Measurements from ENCODE around the gene KRIT1. TPM values are rescaled to one million over a fixed set of nuclear protein-coding genes. Genes with fewer than 3 reads are reported as not detected.
"Not testable (repeated sequence)": the region's sequence is repeated elsewhere in the genome, so short reads cannot be mapped to it uniquely, and the experiment has no call there.

The KRIT1 gene
- total RNA-seq, 1 experiment from 2014 or later, result 32.0 TPM

- no peak for DNase-seq (ENCODE audit: low read depth)
Observed at GRCh38 chr7:92250603-92251002, 4.9 kb upstream of the KRIT1 start.

- peak; percentile 25 for DNase-seq (ENCODE audit: low read depth)
Observed at GRCh38 chr7:92246360-92247101, 817 bp upstream of the KRIT1 start.

DNA sequence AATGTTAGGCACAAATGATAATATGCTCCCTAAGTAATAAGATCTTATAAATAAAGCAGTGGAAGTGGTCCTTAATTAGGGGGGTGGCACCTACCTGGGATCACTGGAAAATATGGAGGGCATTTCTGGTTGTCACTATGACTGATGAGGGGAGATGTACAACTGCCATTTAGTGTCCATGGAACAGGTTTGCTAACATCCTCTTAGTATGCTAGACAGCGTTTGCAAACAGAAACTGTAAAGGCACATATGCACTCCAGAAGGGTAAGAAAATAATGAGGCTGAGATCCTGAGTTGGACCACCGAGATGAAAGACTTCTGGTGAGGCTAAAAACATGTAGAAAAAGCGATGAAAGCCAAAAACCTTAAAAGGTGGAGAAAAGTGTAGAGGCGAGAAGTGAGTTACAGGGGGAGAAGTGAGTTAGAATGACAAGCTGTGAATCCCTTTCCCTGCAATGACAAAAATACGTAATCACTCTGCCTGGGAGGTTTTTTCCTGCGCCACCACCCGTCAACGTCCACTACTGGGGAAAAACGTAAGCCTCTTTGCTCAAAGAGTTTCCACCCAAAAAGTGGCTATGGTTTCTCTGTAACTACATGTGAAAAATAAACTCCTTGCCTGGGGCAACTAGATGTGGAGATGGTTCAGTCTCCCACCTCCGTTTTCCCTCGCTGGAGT, 767 bp downstream of the KRIT1 start:
- DNase-seq (ENCODE audit: low read depth), result no peak

DNA sequence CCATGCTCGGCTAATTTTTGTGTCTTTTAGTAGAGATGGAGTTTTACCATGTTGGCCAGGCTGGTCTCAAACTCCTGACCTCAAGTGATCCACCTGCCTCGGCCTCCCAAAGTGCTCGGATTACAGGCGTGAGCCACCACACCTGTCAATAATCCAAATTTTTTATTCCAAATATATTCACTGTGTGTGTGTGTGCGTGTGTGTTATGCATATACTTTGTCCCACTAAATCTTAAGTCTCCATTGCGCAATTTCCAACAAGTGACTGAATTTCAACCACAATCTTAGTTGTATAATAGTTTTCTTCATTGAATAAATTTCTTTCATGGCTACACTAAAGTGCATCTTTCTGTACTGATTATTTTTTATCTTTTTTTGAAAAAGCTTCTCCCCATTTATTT, 2.7 kb downstream of the KRIT1 start:
- no peak for DNase-seq (ENCODE audit: low read depth)

DNA sequence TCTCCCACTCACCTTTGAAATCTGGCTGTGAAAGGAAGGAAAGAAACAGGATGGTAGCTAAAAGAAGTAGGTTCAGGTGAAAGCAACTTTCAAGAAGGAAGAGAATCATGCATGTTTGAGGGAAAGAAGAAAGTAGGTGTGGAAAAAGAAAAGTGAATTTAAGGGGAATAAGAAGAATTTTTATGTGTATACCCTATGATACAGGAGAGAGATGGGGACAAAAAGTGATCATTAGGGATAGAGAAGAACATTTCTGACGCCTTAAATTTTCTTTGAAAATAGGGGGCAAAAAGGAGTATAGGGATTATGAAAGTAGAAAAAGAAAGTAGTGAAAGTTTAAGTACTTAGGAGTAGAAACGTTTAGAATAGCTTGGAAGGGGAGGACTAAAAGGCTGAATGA, 15.2 kb downstream of the KRIT1 start:
- no peak for DNase-seq (ENCODE audit: low read depth)

DNA sequence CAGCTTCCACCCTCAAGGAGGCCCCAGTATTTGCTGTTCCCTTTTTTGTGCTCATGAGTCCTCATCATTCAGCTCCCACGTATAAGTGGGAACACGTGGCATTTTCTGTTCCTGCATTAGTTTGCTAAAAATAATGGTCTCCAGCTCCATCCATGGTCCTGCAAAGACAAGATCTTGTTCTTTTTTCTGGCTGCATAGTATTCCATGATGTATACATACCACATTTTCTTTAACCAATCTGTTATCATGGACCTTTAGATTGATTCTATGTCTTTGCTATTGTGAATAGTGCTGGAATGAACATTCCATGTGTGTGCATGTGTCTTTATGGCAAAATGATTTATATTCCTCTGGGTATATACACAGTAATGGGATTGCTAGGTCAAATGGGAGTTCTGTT, 17.0 kb downstream of the KRIT1 start:
- DNase-seq (ENCODE audit: low read depth), result no peak

DNA sequence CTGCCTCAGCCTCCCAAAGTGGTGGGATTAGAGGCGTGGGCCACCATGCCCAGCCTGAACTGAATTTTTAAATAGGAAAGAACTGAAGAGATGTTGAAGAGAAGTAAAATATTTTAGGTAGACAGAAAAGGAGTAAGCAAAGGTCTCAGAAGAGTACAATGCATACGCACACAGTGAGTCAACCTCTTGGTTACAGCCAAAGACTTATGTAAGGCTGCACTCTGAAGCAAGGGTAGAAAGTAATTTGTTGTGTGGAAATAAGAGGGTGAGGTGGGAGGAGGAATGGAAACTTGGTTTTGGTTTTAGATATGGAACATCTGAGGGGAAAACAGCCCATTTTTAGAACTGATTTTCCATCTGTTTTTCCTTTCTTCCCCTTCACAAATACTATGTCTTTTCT, 17.6 kb downstream of the KRIT1 start:
- DNase-seq (ENCODE audit: low read depth), result no peak

DNA sequence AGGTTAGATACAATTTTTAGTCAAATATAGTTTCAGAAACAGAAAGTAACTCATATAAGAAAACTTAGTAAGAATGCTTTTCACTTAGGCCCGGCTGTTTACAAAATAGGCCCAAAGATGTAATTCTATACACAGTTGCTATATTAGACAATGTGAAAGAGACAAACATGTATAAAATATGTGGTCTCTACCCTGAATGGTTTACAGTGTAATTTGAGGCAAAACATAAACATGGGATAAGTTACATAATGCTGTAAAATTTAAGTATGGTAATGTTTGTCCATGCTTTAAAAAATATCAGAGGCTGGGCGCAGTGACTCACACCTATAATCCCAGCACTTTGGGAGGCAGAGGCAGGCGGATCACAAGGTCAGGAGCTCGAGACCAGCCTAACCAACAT, 18.7 kb downstream of the KRIT1 start:
- no peak for DNase-seq (ENCODE audit: low read depth)

DNA sequence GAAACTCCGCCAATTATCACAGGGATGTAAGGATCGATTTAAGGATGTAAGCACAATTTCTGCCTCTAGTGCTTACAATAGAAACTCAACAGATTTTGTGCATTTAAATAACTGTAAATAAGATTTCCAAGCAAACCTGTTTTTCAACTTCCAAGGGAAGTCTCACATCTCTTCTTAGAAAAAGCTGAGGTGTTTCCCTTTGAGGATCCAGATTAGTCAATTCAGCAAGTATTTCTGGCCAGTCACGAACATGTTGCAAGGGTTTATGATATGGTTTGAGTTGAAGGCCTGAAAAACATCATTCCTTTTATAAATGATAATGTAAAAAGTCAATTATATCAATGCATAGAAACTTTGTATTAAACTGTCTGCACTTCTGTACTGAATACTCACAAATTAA, 23.9 kb downstream of the KRIT1 start:
- no peak for DNase-seq (ENCODE audit: low read depth)

DNA sequence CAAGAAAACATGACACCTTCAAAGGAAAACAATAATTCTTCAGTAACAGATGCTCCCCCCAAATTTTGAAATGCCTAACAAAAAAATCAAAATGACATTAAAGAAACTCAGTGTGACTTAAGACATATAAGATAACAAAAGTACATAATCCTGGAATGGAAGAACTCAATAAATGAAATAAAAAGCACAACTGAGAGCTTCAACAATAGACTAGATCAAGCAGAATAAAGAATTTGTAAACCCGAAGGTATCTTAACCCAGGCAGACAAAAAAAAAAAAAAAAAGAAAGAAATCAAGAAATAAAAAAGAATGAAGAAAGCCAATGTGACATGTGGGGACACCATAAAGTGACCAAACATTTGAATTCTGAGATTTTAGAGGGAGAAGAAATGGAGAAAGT, 39.0 kb downstream of the KRIT1 start:
- DNase-seq (ENCODE audit: low read depth), result no peak

- DNase-seq (ENCODE audit: low read depth), result no peak
Observed at GRCh38 chr7:92205987-92206386, 39.7 kb downstream of the KRIT1 start.

DNA sequence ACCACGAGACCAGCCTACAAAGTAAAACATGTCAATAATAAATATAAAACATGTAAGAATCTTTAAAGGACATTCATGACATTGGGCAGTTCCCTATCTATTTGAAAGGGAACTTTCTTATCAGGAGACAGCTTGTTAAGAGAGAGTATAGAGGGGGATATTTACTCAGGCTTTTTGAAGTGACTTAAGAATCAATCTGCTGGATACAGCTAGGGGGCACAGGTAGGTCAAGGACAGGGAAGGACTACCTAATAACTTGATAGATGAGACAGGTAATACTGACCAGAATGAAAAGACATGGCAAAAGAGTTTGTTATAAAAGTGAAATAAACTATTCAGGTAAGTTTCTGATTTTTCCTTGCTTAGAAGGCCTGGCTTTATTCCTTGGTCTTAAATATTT, 44.9 kb downstream of the KRIT1 start:
- no peak for DNase-seq (ENCODE audit: low read depth)

- DNase-seq (ENCODE audit: low read depth), result no peak
Observed at GRCh38 chr7:92192326-92192725, 53.4 kb downstream of the KRIT1 start.

DNA sequence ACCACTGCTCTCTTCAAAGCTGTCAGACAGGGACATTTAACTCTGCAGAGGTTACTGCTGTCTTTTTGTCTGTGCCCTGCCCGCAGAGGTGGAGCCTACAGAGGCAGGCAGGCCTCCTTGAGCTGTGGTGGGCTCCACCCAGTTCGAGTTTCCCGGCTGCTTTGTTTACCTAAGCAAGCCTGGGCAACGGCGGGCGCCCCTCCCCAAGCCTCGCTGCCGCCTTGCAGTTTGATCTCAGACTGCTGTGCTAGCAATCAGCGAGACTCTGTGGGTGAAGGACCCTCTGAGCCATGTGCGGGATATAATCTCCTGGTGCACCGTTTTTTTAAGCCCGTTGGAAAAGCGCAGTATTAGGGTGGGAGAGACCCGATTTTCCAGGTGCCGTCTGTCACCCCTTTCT, 56.5 kb downstream of the KRIT1 start:
- not testable (repeated sequence) for DNase-seq (ENCODE audit: low read depth)

DNA sequence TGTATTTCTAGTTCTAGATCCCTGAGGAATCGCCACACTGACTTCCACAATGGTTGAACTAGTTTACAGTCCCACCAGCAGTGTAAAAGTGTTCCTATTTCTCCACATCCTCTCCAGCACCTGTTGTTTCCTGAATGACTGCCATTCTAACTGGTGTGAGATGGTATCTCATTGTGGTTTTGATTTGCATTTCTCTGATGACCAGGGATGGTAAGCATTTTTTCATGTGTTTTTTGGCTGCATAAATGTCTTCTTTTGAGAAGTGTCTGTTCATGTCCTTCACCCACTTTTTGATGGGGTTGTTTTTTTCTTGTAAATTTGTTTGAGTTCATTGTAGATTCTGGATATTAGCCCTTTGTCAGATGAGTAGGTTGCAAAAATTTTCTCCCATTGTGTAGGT, 61.4 kb downstream of the KRIT1 start:
- DNase-seq (ENCODE audit: low read depth), result not testable (repeated sequence)

GRCh38 chr7:92178928-92179924, 66.5 kb downstream of the KRIT1 start, which contains the start of gene LRRD1:
TSS of gene LRRD1 (minus strand) at chr7:92179142. CDS start at chr7:92165202, 13,940 bp downstream.
- peak; percentile 80 for DNase-seq (ENCODE audit: low read depth)

DNA sequence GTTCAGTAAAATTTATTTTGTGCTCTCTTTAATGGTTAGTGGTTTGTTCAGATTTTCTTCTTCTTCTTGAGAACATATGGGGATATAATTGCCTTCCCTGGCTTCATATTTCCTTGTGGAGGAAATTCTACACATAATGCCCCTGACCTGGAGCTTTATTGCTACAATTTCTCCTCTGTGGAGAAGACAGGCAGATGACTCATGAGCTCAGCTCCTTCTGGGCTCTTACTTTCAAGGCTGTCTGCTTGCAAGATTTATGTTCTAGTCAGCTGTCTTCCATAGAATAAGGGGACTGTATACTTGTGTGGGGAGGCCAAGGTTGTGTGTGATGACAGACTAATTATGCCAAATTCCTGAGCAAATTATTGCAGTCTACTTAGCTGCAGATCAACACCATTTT, 68.4 kb downstream of the KRIT1 start:
- peak; percentile 63 for DNase-seq (ENCODE audit: low read depth)

- DNase-seq (ENCODE audit: low read depth), result not testable (repeated sequence)
Observed at GRCh38 chr7:92169529-92169928, 76.2 kb downstream of the KRIT1 start.

DNA sequence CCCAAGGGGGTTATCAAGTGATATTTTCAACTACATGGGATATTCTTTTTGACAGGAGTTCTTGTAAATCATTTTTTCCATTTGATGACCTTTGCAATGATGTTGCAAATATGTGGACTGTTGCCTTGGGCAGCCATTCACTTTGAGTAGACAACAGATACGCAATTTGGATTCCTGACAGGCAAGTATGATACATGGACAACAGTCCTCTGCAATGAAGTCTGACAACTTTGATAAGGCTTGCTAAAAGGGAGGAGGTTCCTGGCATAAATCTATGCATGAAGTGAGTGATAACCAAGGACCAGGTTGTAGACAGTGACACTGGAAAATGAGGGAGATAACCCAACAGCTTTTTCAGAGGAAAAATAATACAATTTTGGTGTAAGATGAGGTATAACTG, 84.4 kb downstream of the KRIT1 start:
- DNase-seq (ENCODE audit: low read depth), result no peak

GRCh38 chr7:92158660-92159575, 86.8 kb downstream of the KRIT1 start:
- DNase-seq (ENCODE audit: low read depth), result peak; percentile 66

- DNase-seq (ENCODE audit: low read depth), result no peak
Observed at GRCh38 chr7:92156990-92157389, 88.7 kb downstream of the KRIT1 start.
